ENCODE results near the gene MYO9A.

MYO9A gene

GRCh38 chr15:72118017-72118978, at the start of gene MYO9A, which contains the start of gene SENP8:
Gene MYO9A (minus strand): TSS chr15:72118150. CDS start chr15:72046563, 71,587 bp downstream.
Gene SENP8 (plus strand): TSS chr15:72118403. CDS start chr15:72139624, 21,221 bp downstream.
- Histone ChIP-seq H3K4me3 (ENCODE audit: insufficient read length, low read depth) (peak within 1 kb of the TSS; percentile 87), H3K9me3 (ENCODE audit: insufficient read depth, low read length) (no peaks in the 10 kb centered on the region), H3K9ac (ENCODE audit: insufficient read length, low read depth) (peak within 1 kb of the TSS; percentile 96), H3K36me3 (ENCODE audit: insufficient read depth, insufficient read length, low read length) (no peaks in the 10 kb centered on the region), H3K27me3 (ENCODE audit: insufficient read depth, insufficient read length) (no peaks in the 10 kb centered on the region), H3K4me1 (ENCODE audit: insufficient read depth, insufficient read length) (no peaks in the 10 kb centered on the region)
- no peak for TF ChIP-seq ZNF274 (IDR thresholded peaks at IDR 0.05; ENCODE audit: low read depth, low read length)
- TF ChIP-seq SUZ12 (IDR thresholded peaks at IDR 0.05; ENCODE audit: extremely low read depth, insufficient read depth, insufficient read length): no peak
- no peak for TF ChIP-seq YY1 (IDR thresholded peaks at IDR 0.05; ENCODE audit: insufficient read depth, insufficient read length)
- peak; percentile 97 for DNase-seq (ENCODE audit: low read depth, low spot score)

GRCh38 chr15:72167445-72167844, 49.5 kb upstream of the MYO9A start:
- H3K4me1 ChIP-seq (ENCODE audit: insufficient read depth, insufficient read length): peaks cover 17% of the 10 kb centered on the region
- no peak for DNase-seq (ENCODE audit: low read depth, low spot score)

GRCh38 chr15:72166716-72167417, 48.9 kb upstream of the MYO9A start:
- H3K36me3 ChIP-seq (ENCODE audit: insufficient read depth, insufficient read length, low read length): no peaks in the 10 kb centered on the region
- TF ChIP-seq SUZ12 (IDR thresholded peaks at IDR 0.05; ENCODE audit: extremely low read depth, insufficient read depth, insufficient read length) (no peak), ZNF274 (IDR thresholded peaks at IDR 0.05; ENCODE audit: low read depth, low read length) (no peak)
- no peak overlapping the region for H3K4me3 ChIP-seq (ENCODE audit: insufficient read length, low read depth)
- no peaks in the 10 kb centered on the region for H3K9me3 ChIP-seq (ENCODE audit: insufficient read depth, low read length)
- no peak for DNase-seq (ENCODE audit: low read depth, low spot score)
- H3K9ac ChIP-seq (ENCODE audit: insufficient read length, low read depth): no peak overlapping the region
- peaks cover 17% of the 10 kb centered on the region for H3K4me1 ChIP-seq (ENCODE audit: insufficient read depth, insufficient read length)
- H3K27me3 ChIP-seq (ENCODE audit: insufficient read depth, insufficient read length): no peaks in the 10 kb centered on the region

More at GRCh38 chr15:72167445-72167844, 49.5 kb upstream of the MYO9A start:
- Histone ChIP-seq H3K27me3 (ENCODE audit: insufficient read depth, insufficient read length) (no peaks in the 10 kb centered on the region), H3K36me3 (ENCODE audit: insufficient read depth, insufficient read length, low read length) (no peaks in the 10 kb centered on the region), H3K9ac (ENCODE audit: insufficient read length, low read depth) (no peak overlapping the region), H3K9me3 (ENCODE audit: insufficient read depth, low read length) (no peaks in the 10 kb centered on the region), H3K4me3 (ENCODE audit: insufficient read length, low read depth) (no peak overlapping the region)
- TF ChIP-seq ZNF274 (IDR thresholded peaks at IDR 0.05; ENCODE audit: low read depth, low read length): no peak
- no peak for TF ChIP-seq YY1 (IDR thresholded peaks at IDR 0.05; ENCODE audit: insufficient read depth, insufficient read length)

GRCh38 chr15:72163719-72164118, 45.8 kb upstream of the MYO9A start:
- H3K27me3 ChIP-seq (ENCODE audit: insufficient read depth, insufficient read length): no peaks in the 10 kb centered on the region
- H3K4me1 ChIP-seq (ENCODE audit: insufficient read depth, insufficient read length): peaks cover 9% of the 10 kb centered on the region
- TF ChIP-seq SUZ12 (IDR thresholded peaks at IDR 0.05; ENCODE audit: extremely low read depth, insufficient read depth, insufficient read length) (no peak), YY1 (IDR thresholded peaks at IDR 0.05; ENCODE audit: insufficient read depth, insufficient read length) (no peak), ZNF274 (IDR thresholded peaks at IDR 0.05; ENCODE audit: low read depth, low read length) (no peak)
- H3K4me3 ChIP-seq (ENCODE audit: insufficient read length, low read depth): no peak overlapping the region
- no peak overlapping the region for H3K9ac ChIP-seq (ENCODE audit: insufficient read length, low read depth)
- H3K9me3 ChIP-seq (ENCODE audit: insufficient read depth, low read length): no peaks in the 10 kb centered on the region
- no peaks in the 10 kb centered on the region for H3K36me3 ChIP-seq (ENCODE audit: insufficient read depth, insufficient read length, low read length)
- DNase-seq (ENCODE audit: low read depth, low spot score): no peak

GRCh38 chr15:72162569-72162968, 44.6 kb upstream of the MYO9A start:
- Histone ChIP-seq H3K4me3 (ENCODE audit: insufficient read length, low read depth) (no peak overlapping the region), H3K27me3 (ENCODE audit: insufficient read depth, insufficient read length) (no peaks in the 10 kb centered on the region), H3K9ac (ENCODE audit: insufficient read length, low read depth) (no peak overlapping the region), H3K36me3 (ENCODE audit: insufficient read depth, insufficient read length, low read length) (no peaks in the 10 kb centered on the region), H3K4me1 (ENCODE audit: insufficient read depth, insufficient read length) (peaks cover 3% of the 10 kb centered on the region), H3K9me3 (ENCODE audit: insufficient read depth, low read length) (no peaks in the 10 kb centered on the region)
- DNase-seq (ENCODE audit: low read depth, low spot score): no peak
- TF ChIP-seq SUZ12 (IDR thresholded peaks at IDR 0.05; ENCODE audit: extremely low read depth, insufficient read depth, insufficient read length) (no peak), ZNF274 (IDR thresholded peaks at IDR 0.05; ENCODE audit: low read depth, low read length) (no peak)

- Histone ChIP-seq H3K9ac (ENCODE audit: insufficient read length, low read depth) (no peak overlapping the region), H3K9me3 (ENCODE audit: insufficient read depth, low read length) (no peaks in the 10 kb centered on the region), H3K4me1 (ENCODE audit: insufficient read depth, insufficient read length) (peaks cover 3% of the 10 kb centered on the region), H3K27me3 (ENCODE audit: insufficient read depth, insufficient read length) (no peaks in the 10 kb centered on the region), H3K36me3 (ENCODE audit: insufficient read depth, insufficient read length, low read length) (no peaks in the 10 kb centered on the region), H3K4me3 (ENCODE audit: insufficient read length, low read depth) (no peak overlapping the region)
- DNase-seq (ENCODE audit: low read depth, low spot score): no peak
- no peak for TF ChIP-seq ZNF274 (IDR thresholded peaks at IDR 0.05; ENCODE audit: low read depth, low read length)
- no peak for TF ChIP-seq SUZ12 (IDR thresholded peaks at IDR 0.05; ENCODE audit: extremely low read depth, insufficient read depth, insufficient read length)
- no peak for TF ChIP-seq YY1 (IDR thresholded peaks at IDR 0.05; ENCODE audit: insufficient read depth, insufficient read length)
Measured at GRCh38 chr15:72161361-72162132, 43.6 kb upstream of the MYO9A start.

All from NT2/D1 (cell line).